Ecto neural progenitor cell (in vitro differentiated cells): ENCODE measurements around the gene CSAD.
"Not testable (repeated sequence)": the region's sequence is repeated elsewhere in the genome, so short reads cannot be mapped to it uniquely, and the experiment has no call there.

Experiments
- DNase-seq: peaks from one replicate; pipeline ENCODE4 v3.0.0-alpha.2; 2018; ENCODE audit warnings: low spot score

The CSAD gene

GRCh38 chr12:53145383-53146260 is 35.1 kb downstream of the CSAD start:
- DNase-seq: no peak

GRCh38 chr12:53143355-53143754 is 37.4 kb downstream of the CSAD start:
- no peak for DNase-seq

- DNase-seq: no peak
Measured at GRCh38 chr12:53133722-53134121, 47.0 kb downstream of the CSAD start.

DNA sequence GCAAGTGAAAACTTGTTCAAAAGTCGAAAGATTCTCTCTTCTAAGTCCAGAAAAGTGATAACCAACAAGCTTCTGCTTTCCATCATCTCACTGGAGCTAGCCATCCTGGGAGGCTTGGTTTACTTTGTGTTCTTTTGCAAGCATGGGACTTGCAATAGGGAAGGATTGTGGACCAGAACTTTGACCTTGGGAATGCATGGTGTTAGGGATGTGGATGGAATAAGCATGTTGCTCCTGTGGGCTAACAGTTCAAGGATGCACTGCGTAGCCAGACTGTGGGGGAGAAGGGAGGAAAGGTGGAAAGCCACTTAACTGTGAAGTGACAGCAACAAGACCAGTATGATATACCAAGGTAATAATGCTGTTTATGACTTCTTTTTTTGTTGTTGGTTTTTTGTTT is 48.9 kb downstream of the CSAD start:
- no peak for DNase-seq

DNA sequence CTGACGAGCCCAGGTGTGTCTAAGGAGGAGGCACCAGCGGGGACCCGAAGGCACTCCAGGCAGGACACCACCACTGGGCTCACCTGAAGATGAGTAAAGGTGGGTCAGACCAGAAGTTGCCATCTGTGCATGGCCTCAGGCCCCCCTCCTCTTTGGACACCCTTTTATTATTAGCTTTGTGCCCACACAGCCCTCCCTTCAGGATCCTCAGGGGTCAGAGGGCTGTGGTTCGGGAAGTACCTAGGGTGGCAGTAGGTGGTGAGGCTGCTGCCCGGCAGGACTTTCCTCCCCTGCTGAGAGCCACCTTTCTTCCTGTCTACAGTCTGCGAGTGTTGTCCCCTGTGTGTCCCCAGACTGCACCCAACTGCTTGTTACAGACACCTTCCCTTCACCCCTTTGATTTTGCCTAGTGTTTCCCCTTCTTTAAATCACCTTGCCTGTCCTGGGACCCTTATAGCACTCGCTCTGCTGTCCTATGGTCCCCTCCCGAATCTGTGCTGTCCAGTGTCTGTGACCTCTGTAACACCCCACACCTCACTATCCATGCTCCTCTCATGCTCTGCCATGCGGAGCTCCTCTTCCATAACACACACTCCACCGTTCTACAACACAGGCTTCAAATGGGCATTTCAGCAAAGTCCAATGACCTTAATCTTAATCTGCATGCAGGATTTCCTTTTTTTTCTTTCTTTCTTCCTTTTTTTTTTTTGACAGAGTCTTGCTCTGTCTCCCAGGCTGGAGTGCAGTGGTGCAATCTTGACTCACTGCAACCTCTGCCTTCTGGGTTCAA is 51.8 kb downstream of the CSAD start:
- no peak for DNase-seq

- no peak for DNase-seq
Measured at GRCh38 chr12:53127169-53127568, 53.6 kb downstream of the CSAD start.

DNA sequence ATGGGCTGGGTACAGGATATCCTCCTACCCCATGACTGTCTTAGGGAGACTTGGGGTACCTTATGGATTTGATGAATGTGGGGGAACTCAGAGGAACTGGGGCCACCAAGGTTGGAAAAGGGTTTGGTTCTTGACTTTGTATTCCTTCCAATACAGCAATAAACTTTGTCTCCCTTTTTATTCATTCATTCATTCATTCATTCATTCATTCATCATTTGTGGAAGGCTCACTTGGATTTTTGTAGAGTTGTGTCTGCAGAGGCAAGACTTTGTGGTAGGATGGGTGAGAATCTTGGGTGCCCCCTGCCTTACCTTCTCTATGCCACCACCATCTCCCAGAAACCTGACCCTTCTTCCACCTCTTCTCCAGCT is 56.4 kb downstream of the CSAD start:
- DNase-seq: no peak

DNA sequence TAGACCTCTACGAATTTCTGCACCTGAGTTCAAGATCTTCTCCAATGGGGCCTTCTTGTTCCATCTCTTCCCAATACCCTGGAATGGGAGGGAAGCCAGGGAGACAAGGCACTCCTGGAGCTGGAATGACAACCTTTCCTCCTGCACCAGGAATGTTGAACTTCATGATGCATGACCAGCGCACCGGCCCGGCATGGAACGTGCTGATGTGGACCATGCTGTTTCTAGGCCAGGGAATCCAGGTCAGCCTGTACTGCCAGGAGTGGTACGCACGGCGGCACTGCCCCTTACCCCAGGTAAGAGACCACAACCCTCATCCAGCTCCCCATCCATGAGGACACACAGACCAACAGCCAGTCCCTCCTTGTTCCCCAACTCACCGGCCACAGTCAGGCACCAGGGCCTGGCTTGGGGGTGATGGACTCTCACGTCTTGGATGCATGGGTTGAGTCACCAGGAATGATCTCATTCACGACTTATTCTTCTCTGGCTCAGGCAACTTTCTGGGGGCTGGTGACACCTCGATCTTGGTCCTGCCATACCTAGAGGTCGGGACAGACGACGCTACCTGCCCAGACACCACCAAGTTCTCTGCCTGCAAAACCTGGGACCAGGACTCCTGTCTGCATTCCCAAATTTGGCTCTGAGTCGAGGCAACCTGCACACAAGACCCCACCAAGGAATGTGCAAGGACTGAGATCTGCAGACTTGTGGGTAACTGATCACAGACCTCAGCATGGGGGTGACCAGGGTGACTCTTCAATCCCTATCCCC is 57.0 kb downstream of the CSAD start:
- no peak for DNase-seq

GRCh38 chr12:53122961-53123468 is 57.7 kb downstream of the CSAD start:
- no peak for DNase-seq

DNA sequence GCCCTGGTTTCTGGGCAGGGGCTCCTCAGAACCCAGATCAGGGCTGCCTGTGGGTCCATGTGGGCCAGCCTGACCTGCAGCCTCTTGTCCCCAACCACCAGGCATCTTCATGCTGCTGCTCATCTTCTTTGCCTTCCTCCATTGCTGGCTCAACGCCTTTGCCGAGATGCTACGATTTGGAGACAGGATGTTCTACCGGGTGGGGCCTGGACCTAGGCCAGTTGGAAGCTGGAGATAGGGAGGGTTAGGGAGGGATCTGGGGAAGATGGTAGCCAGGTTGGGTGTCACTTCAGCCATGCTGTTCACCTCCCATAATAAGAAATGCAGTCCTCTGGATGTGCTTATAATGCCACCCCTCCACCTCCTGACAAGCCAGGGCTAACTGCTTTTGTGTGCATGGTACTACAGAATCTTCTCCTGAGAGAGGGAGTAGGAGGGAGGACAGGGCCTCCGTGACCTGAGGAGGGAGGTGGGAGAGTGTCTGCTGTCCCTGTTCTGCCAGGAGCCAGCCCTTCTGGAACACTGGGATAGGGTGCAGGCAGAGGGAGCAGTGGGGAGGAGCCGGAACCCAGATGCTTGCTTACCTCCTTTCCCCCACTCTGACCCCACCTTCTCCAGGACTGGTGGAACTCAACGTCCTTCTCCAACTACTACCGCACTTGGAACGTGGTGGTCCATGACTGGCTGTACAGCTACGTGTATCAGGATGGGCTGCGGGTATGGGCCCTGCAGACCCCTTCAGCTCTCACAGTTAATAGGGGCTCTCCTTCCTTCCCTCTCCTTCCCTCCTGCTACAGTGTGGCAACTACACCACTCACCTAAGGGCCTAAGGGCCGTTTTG is 59.8 kb downstream of the CSAD start:
- no peak for DNase-seq

GRCh38 chr12:53118751-53119300 is 61.9 kb downstream of the CSAD start:
- no peak for DNase-seq

DNA sequence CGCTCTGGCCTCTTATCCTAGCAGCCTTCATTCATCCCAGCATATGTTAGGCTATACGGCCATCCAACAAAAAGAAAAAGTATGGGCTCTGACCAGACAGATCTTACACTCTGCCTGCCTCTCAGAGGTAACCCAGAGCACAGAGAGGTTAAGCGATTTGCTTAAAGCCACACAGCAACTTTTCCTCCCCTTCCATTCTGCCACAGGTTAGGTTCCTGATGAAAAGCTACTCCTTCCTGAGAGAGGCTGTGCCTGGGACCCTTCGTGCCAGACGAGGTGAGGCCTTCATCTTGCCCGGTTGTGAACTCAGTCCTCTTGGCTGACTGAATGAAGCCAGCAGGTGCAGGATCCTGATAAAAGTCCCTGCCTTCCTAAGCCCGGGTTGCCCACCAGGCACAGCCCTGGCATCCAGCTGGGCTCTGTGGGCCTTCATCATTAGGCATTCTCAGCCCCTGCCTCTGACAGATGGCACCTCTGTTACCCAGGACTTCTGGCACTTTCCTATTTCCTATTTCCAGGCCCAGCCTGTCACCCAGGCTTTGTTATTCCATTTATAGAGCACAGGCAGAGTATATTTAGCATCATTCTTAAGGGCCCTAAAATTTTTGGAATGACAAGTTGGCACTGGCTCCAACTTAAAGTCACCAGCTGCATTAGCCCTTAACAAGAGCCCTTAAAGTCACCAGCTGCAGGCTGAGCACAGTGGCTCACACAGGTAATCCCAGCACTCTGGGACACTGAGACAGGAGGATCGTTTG is 64.7 kb downstream of the CSAD start:
- DNase-seq: no peak

GRCh38 chr12:53115112-53115890 is 65.4 kb downstream of the CSAD start:
- no peak for DNase-seq

DNA sequence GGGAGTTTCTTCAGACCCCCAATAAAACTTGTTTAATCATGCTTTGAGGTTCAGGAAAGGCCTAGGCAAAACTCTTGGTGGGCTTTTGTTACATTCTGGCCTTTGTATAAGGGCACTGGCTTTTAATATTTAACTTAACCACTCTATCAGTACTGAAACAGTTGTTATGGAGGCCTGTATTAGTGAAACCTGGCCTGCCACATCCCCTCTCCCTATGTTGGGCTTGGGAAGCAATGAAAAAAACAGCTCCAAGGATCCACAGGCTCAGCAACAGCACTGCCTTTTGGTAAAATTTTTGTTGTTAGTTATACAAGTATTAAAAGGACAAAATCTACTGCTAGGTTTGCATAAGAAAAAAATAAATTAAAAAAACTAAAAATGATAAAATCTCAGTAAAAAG is 66.8 kb downstream of the CSAD start:
- no peak for DNase-seq

GRCh38 chr12:53113136-53113705 is 67.5 kb downstream of the CSAD start:
- DNase-seq: no peak

GRCh38 chr12:53112431-53112830 is 68.3 kb downstream of the CSAD start:
- DNase-seq: not testable (repeated sequence)
